ENCODE measurements around the gene ARHGAP28. TPM values are rescaled to one million over a fixed set of nuclear protein-coding genes. Genes with fewer than 3 reads are reported as not detected.

The ARHGAP28 gene
- total RNA-seq, 2 experiments from 2014 or later = not detected

DNA sequence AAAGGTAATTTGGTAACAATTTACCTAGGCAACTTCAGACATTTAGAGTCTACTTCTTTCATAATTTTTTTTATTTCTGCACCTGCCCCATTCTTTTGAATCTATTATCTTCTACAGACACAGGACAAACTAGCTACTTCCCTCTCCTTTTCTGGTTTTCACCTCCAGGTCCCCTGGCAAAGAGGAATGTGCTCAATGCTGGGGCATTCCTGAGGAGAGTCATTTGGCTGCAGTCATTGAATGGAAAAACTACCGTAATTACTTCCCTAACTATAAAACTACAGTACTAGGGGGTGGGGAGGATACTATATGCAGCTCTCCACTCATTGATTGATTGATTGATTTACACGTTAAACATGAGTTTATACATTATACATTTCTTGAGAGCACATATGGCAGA, 11.2 kb upstream of the ARHGAP28 start:
- ChIA-PET CTCF (no interaction called here), POLR2A (no interaction called here)
- Mint-ChIP-seq H3K36me3 (ENCODE audit: low read depth) (no peaks in the 10 kb centered on the region), H3K27me3 (no peaks in the 10 kb centered on the region), H3K4me1 (ENCODE audit: low read depth) (no peaks in the 10 kb centered on the region), H3K9me3 (peaks cover 2% of the 10 kb centered on the region), H3K27ac (no peak overlapping the region), H3K4me3 (no peak overlapping the region)
- TF ChIP-seq, protein P1, sequence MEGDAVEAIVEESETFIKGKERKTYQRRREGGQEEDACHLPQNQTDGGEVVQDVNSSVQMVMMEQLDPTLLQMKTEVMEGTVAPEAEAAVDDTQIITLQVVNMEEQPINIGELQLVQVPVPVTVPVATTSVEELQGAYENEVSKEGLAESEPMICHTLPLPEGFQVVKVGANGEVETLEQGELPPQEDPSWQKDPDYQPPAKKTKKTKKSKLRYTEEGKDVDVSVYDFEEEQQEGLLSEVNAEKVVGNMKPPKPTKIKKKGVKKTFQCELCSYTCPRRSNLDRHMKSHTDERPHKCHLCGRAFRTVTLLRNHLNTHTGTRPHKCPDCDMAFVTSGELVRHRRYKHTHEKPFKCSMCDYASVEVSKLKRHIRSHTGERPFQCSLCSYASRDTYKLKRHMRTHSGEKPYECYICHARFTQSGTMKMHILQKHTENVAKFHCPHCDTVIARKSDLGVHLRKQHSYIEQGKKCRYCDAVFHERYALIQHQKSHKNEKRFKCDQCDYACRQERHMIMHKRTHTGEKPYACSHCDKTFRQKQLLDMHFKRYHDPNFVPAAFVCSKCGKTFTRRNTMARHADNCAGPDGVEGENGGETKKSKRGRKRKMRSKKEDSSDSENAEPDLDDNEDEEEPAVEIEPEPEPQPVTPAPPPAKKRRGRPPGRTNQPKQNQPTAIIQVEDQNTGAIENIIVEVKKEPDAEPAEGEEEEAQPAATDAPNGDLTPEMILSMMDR (IDR thresholded peaks at IDR 0.05) = no peak
- ATAC-seq (no peak), DNase-seq (no peak)
- intact Hi-C loops (cut with micrococcal nuclease) = no loop called here

DNA sequence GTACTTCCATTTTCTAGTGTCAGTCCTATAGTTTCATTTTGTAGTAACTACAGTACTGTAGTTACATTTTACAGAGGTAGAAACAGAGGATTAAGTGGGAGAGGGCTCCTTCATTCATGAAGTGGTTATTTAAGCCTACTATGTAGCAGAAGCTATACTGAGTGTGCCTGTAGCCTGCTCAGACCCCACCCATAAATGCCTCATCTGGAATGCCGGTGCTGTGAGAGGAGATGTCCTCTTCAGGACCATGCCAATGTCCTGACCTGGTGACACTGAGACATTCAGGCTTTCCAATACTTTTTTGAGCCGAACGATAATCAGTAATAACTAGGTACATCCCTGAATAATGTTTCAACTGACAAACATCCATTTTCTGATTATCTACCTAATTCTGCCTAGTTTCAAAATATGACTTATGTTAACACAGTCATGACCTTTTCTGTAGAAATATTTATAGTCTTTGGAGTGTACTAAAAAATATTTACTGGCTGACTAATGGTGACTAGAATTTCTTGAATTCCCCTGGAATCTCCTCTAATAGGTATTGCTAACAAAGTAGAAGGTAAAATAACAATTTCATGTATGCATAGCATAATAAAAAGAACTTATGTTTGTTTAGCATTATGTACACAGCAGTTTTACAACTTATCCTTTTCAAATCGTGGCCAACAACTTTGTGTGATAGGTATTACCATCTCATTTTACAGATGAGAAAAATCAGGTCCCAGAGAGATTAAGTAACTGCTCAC, 10.2 kb upstream of the ARHGAP28 start:
- intact Hi-C loops (cut with micrococcal nuclease) = no loop called here
- POLR2A ChIA-PET = no interaction called here

GRCh38 chr18:6719910-6720683, 9.4 kb upstream of the ARHGAP28 start:
- TF ChIP-seq, protein P1 (IDR thresholded peaks at IDR 0.05) = no peak
- POLR2A ChIA-PET = no interaction called here
- H3K27me3 Mint-ChIP-seq = no peaks in the 10 kb centered on the region
- intact Hi-C loops (cut with micrococcal nuclease) = loop anchor here (10.0 kb wide), 1 partner anchor 55 kb away; no protein-coding TSS in a partner anchor
- CTCF ChIA-PET = no interaction called here
- no peaks in the 10 kb centered on the region for H3K36me3 Mint-ChIP-seq (ENCODE audit: low read depth)
- H3K9me3 Mint-ChIP-seq = no peaks in the 10 kb centered on the region
- no peak for ATAC-seq
- no peak for DNase-seq
- H3K4me1 Mint-ChIP-seq (ENCODE audit: low read depth) = no peaks in the 10 kb centered on the region
- no peak overlapping the region for H3K4me3 Mint-ChIP-seq
- H3K27ac Mint-ChIP-seq = no peak overlapping the region

More for the DNA sequence above, 10.2 kb upstream of the ARHGAP28 start:
- no peaks in the 10 kb centered on the region for H3K36me3 Mint-ChIP-seq (ENCODE audit: low read depth)
- CTCF ChIA-PET = no interaction called here
- no peak overlapping the region for H3K4me3 Mint-ChIP-seq
- no peak for DNase-seq
- H3K4me1 Mint-ChIP-seq (ENCODE audit: low read depth) = no peaks in the 10 kb centered on the region
- H3K9me3 Mint-ChIP-seq = no peaks in the 10 kb centered on the region
- no peak overlapping the region for H3K27ac Mint-ChIP-seq
- ATAC-seq = no peak
- TF ChIP-seq, protein P1 (IDR thresholded peaks at IDR 0.05) = no peak
- H3K27me3 Mint-ChIP-seq = no peaks in the 10 kb centered on the region

- DNase-seq (no peak), ATAC-seq (no peak)
- TF ChIP-seq, protein P1 (IDR thresholded peaks at IDR 0.05) = no peak
- Mint-ChIP-seq H3K27me3 (no peaks in the 10 kb centered on the region), H3K4me1 (ENCODE audit: low read depth) (no peaks in the 10 kb centered on the region), H3K4me3 (no peak overlapping the region), H3K9me3 (no peaks in the 10 kb centered on the region), H3K27ac (no peak overlapping the region), H3K36me3 (ENCODE audit: low read depth) (no peaks in the 10 kb centered on the region)
- intact Hi-C loops (cut with micrococcal nuclease) = loop anchor here (10.0 kb wide), 1 partner anchor 57 kb away; no protein-coding TSS in a partner anchor
- ChIA-PET CTCF (no interaction called here), POLR2A (no interaction called here)
Observed at GRCh38 chr18:6721755-6722154, 7.8 kb upstream of the ARHGAP28 start.

DNA sequence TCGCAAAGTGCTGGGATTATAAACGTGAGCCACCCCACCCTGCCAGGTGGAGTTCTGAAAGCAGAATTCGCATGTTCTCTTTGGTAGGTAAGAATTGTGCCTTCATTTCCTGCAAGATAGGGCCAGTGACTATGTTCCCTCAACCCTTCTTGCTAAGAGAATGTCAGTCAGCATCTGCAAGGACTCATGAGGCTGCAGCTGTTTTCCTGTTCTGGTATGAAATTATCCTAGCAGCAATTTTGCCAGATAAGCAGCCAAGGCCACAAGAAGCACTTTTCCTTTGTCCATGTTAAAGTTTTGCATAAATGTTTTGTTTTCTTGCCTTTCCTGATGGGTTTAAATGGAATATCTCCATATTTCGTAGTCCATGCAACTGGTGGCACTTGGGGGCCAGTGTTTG, 6.8 kb upstream of the ARHGAP28 start:
- TF ChIP-seq, protein P1 (IDR thresholded peaks at IDR 0.05) = no peak
- Mint-ChIP-seq H3K36me3 (ENCODE audit: low read depth) (no peaks in the 10 kb centered on the region), H3K4me1 (ENCODE audit: low read depth) (no peaks in the 10 kb centered on the region), H3K9me3 (no peaks in the 10 kb centered on the region), H3K27ac (no peak overlapping the region), H3K4me3 (no peak overlapping the region), H3K27me3 (peaks cover 1% of the 10 kb centered on the region)
- ChIA-PET CTCF (no interaction called here), POLR2A (no interaction called here)
- DNase-seq (no peak), ATAC-seq (no peak)
- intact Hi-C loops (cut with micrococcal nuclease) = loop anchor here (10.0 kb wide), 1 partner anchor 58 kb away; no protein-coding TSS in a partner anchor
